Keratinocyte (primary cell): ENCODE measurements around the gene NTN5.

Experiments
- EZH2 ChIP-seq: IDR thresholded peaks from one replicate; pipeline ENCODE4 v1.6.1; 2012; ENCODE audit warnings: inconsistent platforms, mild to moderate bottlenecking, low read length, moderate library complexity
- TF ChIP-seq, protein P1 (sequence below), 3 experiments: IDR thresholded peaks in 1 of 3; conservative IDR thresholded peaks in 1 of 3; optimal IDR thresholded peaks in 1 of 3; 2 replicates in 2 of 3; 3 replicates in 1 of 3; pipeline versions ENCODE3 to v1.5.1; 2011; ENCODE audit warnings: low read length in 3 of 3, mild to moderate bottlenecking in 3 of 3, moderate library complexity in 2 of 3, control low read depth in 1 of 3, inconsistent platforms in 1 of 3; ENCODE audit not compliant: insufficient read depth in 2 of 3; ENCODE audit errors: extremely low read depth in 1 of 3

- TF ChIP-seq, protein P1, sequence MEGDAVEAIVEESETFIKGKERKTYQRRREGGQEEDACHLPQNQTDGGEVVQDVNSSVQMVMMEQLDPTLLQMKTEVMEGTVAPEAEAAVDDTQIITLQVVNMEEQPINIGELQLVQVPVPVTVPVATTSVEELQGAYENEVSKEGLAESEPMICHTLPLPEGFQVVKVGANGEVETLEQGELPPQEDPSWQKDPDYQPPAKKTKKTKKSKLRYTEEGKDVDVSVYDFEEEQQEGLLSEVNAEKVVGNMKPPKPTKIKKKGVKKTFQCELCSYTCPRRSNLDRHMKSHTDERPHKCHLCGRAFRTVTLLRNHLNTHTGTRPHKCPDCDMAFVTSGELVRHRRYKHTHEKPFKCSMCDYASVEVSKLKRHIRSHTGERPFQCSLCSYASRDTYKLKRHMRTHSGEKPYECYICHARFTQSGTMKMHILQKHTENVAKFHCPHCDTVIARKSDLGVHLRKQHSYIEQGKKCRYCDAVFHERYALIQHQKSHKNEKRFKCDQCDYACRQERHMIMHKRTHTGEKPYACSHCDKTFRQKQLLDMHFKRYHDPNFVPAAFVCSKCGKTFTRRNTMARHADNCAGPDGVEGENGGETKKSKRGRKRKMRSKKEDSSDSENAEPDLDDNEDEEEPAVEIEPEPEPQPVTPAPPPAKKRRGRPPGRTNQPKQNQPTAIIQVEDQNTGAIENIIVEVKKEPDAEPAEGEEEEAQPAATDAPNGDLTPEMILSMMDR (optimal IDR thresholded peaks at IDR 0.05 in 1 of 3, IDR thresholded peaks at IDR 0.05 in 1 of 3, conservative IDR thresholded peaks at IDR 0.05 in 1 of 3; ENCODE audit: extremely low read depth in 1 of 3, insufficient read depth in 2 of 3, low read length in 3 of 3) = no peak
- TF ChIP-seq EZH2 = no peak
Observed at GRCh38 chr19:48695743-48696352, 23.0 kb upstream of the NTN5 start, which contains the start of gene FUT2.
